Liver (tissue), 3 donors: ENCODE results near the gene VWA5B1.

ENCODE experiments used
- ATF3 ChIP-seq: IDR thresholded peaks from 2 replicates; pipeline ENCODE4 v1.6.1; 2016; ENCODE audit warnings: antibody characterized with exemption
- EGR1 ChIP-seq, 2 donors: IDR thresholded peaks; 2 replicates each; pipeline ENCODE4 v1.6.1; 2016 to 2018; ENCODE audit warnings: antibody characterized with exemption in 2 of 2, low read depth in 2 of 2
- FOXA1 ChIP-seq: IDR thresholded peaks from 2 replicates; pipeline ENCODE4 v1.6.1; 2016; ENCODE audit warnings: antibody characterized with exemption
- GABPA ChIP-seq, 2 donors: IDR thresholded peaks in 1 of 2; conservative IDR thresholded peaks in 1 of 2; 2 replicates each; pipeline ENCODE4 v1.6.1; 2016; ENCODE audit warnings: antibody characterized with exemption in 2 of 2, mild to moderate bottlenecking in 1 of 2, moderate library complexity in 1 of 2
- HNF4G ChIP-seq: IDR thresholded peaks from 2 replicates; pipeline ENCODE4 v1.6.1; 2016; ENCODE audit warnings: antibody characterized with exemption
- JUND ChIP-seq, 2 donors: IDR thresholded peaks; 2 replicates each; pipeline ENCODE4 v1.6.1; 2016; ENCODE audit warnings: antibody characterized with exemption in 2 of 2
- NR2F2 ChIP-seq: IDR thresholded peaks from 2 replicates; pipeline ENCODE4 v1.6.1; 2016; ENCODE audit warnings: antibody characterized with exemption
- RAD21 ChIP-seq, 2 donors: IDR thresholded peaks; 2 replicates each; pipeline ENCODE4 v1.6.1; 2016; ENCODE audit warnings: antibody characterized with exemption in 2 of 2, mild to moderate bottlenecking in 2 of 2
- REST ChIP-seq: IDR thresholded peaks from 2 replicates; pipeline ENCODE4 v1.6.1; 2016; ENCODE audit warnings: antibody characterized with exemption, mild to moderate bottlenecking
- SP1 ChIP-seq: IDR thresholded peaks from 2 replicates; pipeline ENCODE4 v1.6.1; 2018; ENCODE audit warnings: antibody characterized with exemption, mild to moderate bottlenecking
- TAF1 ChIP-seq: conservative IDR thresholded peaks from 2 replicates; pipeline ENCODE4 v1.6.1; 2016; ENCODE audit warnings: antibody characterized with exemption, mild to moderate bottlenecking
- YY1 ChIP-seq: IDR thresholded peaks from 2 replicates; pipeline ENCODE4 v1.6.1; 2016; ENCODE audit warnings: antibody characterized with exemption, mild to moderate bottlenecking
- TF ChIP-seq, protein P1 (sequence below): fragments of 150-350 bp; IDR thresholded peaks from 2 replicates; pipeline ENCODE4 v1.5.1; 2017; ENCODE audit warnings: improper control_type of control experiment, low read depth, low read length; ENCODE audit not compliant: missing input control
- TF ChIP-seq, protein P2 (sequence below): IDR thresholded peaks from 2 replicates; pipeline ENCODE4 v1.6.1; 2016; ENCODE audit warnings: antibody characterized with exemption
- donor health status: healthy.
- donor health status: healthy.

- TF ChIP-seq TAF1 (no peak), JUND (IDR thresholded peaks at IDR 0.05) (no peak), NR2F2 (no peak), SP1 (no peak), REST (no peak), RAD21 (IDR thresholded peaks at IDR 0.05) (no peak), EGR1 (IDR thresholded peaks at IDR 0.05; ENCODE audit: low read depth in 2 of 2) (no peak), ATF3 (no peak), GABPA (IDR thresholded peaks at IDR 0.05 in 1 of 2, conservative IDR thresholded peaks at IDR 0.05 in 1 of 2) (no peak), HNF4G (no peak), YY1 (no peak), FOXA1 (no peak)
- TF ChIP-seq, protein P1, sequence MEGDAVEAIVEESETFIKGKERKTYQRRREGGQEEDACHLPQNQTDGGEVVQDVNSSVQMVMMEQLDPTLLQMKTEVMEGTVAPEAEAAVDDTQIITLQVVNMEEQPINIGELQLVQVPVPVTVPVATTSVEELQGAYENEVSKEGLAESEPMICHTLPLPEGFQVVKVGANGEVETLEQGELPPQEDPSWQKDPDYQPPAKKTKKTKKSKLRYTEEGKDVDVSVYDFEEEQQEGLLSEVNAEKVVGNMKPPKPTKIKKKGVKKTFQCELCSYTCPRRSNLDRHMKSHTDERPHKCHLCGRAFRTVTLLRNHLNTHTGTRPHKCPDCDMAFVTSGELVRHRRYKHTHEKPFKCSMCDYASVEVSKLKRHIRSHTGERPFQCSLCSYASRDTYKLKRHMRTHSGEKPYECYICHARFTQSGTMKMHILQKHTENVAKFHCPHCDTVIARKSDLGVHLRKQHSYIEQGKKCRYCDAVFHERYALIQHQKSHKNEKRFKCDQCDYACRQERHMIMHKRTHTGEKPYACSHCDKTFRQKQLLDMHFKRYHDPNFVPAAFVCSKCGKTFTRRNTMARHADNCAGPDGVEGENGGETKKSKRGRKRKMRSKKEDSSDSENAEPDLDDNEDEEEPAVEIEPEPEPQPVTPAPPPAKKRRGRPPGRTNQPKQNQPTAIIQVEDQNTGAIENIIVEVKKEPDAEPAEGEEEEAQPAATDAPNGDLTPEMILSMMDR, result no peak
- TF ChIP-seq, protein P2, sequence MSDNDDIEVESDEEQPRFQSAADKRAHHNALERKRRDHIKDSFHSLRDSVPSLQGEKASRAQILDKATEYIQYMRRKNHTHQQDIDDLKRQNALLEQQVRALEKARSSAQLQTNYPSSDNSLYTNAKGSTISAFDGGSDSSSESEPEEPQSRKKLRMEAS, result no peak
These were observed 112.1 kb downstream of the VWA5B1 start for GRCh38 chr1:20402585-20403422.
